BLaER1 treated with 17β-estradiol and CSF1 and Interleukin-3, amounts not matched to agents 10 nM and 100 nM (cell line): ENCODE results near the gene PTGIR.
A peak's percentile ranks its signal among the peaks of the same experiment; 100 is the strongest.

Experiments
- H3K27ac ChIP-seq, 11 experiments: shearing (Covaris generic); formaldehyde crosslinking; 2 replicates each; pipeline ENCODE4 v1.8.1; 2022
- H3K27me3 ChIP-seq, 11 experiments: shearing (Covaris generic); formaldehyde crosslinking; 2 replicates each; pipeline ENCODE4 v1.8.1; 2022
- H3K36me3 ChIP-seq, 11 experiments: shearing (Covaris generic); formaldehyde crosslinking; 2 replicates each; pipeline ENCODE4 v1.8.1; 2022
- H3K4me1 ChIP-seq, 10 experiments: shearing (Covaris generic); formaldehyde crosslinking; 2 replicates each; pipeline ENCODE4 v1.8.1; 2022
- H3K4me2 ChIP-seq, 11 experiments: shearing (Covaris generic); formaldehyde crosslinking; 2 replicates each; pipeline ENCODE4 v1.8.1; 2022
- H3K4me3 ChIP-seq, 10 experiments: shearing (Covaris generic); formaldehyde crosslinking; 2 replicates each; pipeline ENCODE4 v1.8.1; 2022
- H3K9ac ChIP-seq, 11 experiments: shearing (Covaris generic); formaldehyde crosslinking; 2 replicates each; pipeline ENCODE4 v1.8.1; 2022
- H3K9me3 ChIP-seq, 11 experiments: shearing (Covaris generic); formaldehyde crosslinking; replicated peaks in 1 of 11; 2 replicates each; pipeline ENCODE4 v1.8.1; 2022
- H4K20me1 ChIP-seq, 11 experiments: shearing (Covaris generic); formaldehyde crosslinking; 2 replicates each; pipeline ENCODE4 v1.8.1; 2022
- Cebpa-rat ChIP-seq, 11 experiments: shearing (Covaris generic); IDR thresholded peaks; 2 replicates each; pipeline ENCODE4 v1.8.1; 2022

The PTGIR gene

DNA sequence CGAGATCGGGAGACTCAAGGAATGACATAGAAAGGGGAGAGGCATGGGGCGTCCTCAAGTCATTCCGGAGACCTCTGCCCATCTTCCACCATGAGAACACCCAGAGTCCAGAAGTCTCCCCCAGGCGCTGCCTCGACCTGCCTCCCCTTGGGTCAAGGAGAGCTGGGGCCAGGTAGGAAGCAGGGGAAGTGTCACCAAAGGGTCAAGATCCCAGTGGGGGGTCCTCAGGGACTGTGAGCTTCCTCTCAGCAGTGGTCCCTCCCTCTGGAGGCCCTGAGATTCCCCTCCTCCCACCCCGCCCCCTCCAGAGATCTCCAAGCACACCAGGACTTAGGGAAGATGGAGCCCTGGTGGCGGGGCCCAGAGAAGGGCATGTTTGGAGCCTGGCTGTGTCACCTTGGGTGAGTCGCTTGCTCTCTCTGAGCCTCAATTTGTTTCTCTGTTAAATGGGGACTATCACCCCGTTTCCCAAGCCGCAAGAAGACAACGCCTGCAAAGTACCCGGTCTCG lies 35.2 kb upstream of the PTGIR start:
- H3K27me3 ChIP-seq = peaks cover 0 to 24% (median 0%) of the 10 kb centered on the region in 11 experiments; a peak in 5 of 22 replicates
- peak overlapping the region; percentile 56 to 74 (median 64) for H3K4me3 ChIP-seq
- H3K36me3 ChIP-seq = no peaks in the 10 kb centered on the region
- peak overlapping the region; percentile 96 to 100 (median 99) for H3K4me2 ChIP-seq
- no peaks in the 10 kb centered on the region for H3K9me3 ChIP-seq
- no peak for TF ChIP-seq Cebpa-rat (IDR thresholded peaks at IDR 0.05)
- peaks cover 0 to 12% (median 0%) of the 10 kb centered on the region in 11 experiments; a peak in 4 of 22 replicates for H4K20me1 ChIP-seq
- peak overlapping the region; percentile 62 to 82 (median 72); a peak in 19 of 22 replicates for H3K9ac ChIP-seq
- H3K4me1 ChIP-seq = peaks cover 22 to 38% (median 34%) of the 10 kb centered on the region in 10 experiments
- peak overlapping the region in 4 of 11 experiments; percentile 55 to 63 (median 59); a peak in 4 of 22 replicates for H3K27ac ChIP-seq

DNA sequence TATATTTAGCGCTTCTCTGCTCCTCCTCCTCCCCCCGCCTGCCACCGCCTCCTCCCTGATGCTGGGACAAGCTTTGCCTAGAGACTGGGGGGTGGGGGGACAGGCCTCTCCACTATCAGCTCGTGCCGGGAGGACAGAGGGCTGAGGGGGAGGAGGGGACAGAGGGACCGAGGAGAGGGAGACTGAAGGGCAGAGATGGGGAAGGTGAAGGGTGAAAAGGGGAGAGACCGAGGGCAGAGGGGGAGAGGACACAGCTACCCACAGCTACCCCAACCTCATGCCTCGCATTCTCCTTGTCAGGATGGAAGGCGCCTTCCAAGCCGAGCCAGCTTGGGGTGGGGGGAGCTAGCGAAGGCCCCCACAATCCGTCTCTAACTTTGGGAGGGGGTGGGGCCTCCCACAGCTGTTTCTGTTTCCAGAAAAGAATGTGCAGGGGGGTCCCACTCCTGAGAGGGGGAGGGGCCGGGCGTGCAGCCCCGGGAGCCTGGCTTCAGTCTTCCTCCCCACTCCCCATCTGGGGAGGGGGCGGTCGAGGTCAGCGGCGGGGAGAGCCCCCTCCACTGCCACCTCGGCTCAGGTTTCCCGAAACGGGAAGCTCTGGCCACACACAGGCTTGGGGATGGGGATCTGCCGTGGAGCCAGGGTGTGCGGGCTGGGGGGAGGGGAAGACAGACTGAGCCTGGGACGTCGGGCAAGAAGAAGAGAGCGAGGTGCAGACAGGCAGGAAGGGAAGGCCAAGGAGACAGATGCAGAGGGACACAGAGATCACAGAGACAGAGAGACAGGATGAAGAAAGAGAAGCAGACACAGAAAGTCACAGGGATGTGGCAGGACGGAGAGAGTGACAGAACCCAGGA lies 34.5 kb upstream of the PTGIR start:
- no peak overlapping the region for H3K27ac ChIP-seq

DNA sequence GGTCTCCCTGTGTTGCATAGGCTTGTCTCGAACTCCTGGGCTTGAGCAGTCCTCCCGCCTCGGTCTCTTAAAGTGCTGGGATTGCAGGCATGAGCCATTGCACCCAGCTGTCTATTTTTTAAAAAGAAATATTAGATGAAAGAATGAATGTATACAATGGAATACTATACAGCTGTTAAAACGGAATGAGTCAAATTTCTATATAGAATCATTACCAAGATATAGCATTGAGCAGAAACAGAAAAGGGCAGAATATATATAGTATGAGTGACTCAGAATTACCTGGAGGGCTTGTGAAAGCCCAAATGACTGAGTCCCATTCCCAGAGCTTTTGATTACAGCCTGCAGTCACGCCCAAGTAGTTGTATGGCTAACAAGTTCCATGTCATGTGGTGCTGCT lies 31.7 kb upstream of the PTGIR start:
- Histone ChIP-seq H3K4me3 (no peak overlapping the region), H4K20me1 (peaks cover 0 to 11% (median 0%) of the 10 kb centered on the region in 11 experiments; a peak in 4 of 22 replicates), H3K27me3 (peaks cover 0 to 24% (median 0%) of the 10 kb centered on the region in 11 experiments; a peak in 5 of 22 replicates), H3K36me3 (0 out of 22 replicates have a peak, but pooled peaks cover 0 to 4% (median 0%) of the 10 kb centered on the region in 11 experiments), H3K9ac (no peak overlapping the region), H3K27ac (no peak overlapping the region), H3K4me2 (no peak overlapping the region), H3K9me3 (no peaks in the 10 kb centered on the region), H3K4me1 (peaks cover 19 to 41% (median 33%) of the 10 kb centered on the region in 10 experiments)
- TF ChIP-seq Cebpa-rat (IDR thresholded peaks at IDR 0.05) = no peak

More for the DNA sequence above, 34.5 kb upstream of the PTGIR start:
- H3K36me3 ChIP-seq = no peaks in the 10 kb centered on the region
- peak overlapping the region; percentile 56 to 74 (median 64); a peak in 19 of 20 replicates for H3K4me3 ChIP-seq
- H3K9me3 ChIP-seq = no peaks in the 10 kb centered on the region
- H3K4me1 ChIP-seq = peaks cover 22 to 43% (median 39%) of the 10 kb centered on the region in 10 experiments
- H3K4me2 ChIP-seq = peak overlapping the region; percentile 96 to 100 (median 99)
- H3K27me3 ChIP-seq = peaks cover 0 to 24% (median 0%) of the 10 kb centered on the region in 11 experiments; a peak in 5 of 22 replicates
- H3K9ac ChIP-seq = peak overlapping the region in 10 of 11 experiments; percentile 3 to 82 (median 74); a peak in 13 of 22 replicates
- H4K20me1 ChIP-seq = peaks cover 0 to 12% (median 0%) of the 10 kb centered on the region in 11 experiments; a peak in 4 of 22 replicates
- no peak for TF ChIP-seq Cebpa-rat (IDR thresholded peaks at IDR 0.05)

DNA sequence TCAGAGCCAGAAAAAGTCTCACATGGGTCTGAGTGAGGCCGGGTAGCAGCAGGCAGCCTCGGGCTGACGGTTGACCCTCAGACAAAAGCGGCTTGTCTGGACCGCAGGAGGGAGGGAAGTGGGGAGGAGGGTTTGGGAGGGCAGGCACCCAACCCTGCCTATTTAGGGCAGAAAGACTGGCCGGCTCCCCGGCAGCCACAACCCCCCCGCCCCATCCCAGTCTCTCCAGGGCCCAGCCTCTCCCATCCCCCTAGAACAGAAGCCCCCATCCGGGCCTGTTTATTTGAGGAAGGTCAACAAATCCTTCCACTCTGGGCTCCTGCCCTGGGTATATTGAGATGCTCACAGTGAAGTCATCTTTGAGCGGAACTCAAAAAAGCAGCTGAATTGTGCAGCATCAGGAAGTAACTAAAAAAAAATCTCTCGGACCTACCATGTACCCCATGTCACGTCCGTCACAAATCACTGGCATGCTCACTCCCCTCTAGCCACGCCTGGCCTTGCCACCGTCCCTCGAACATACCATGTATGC lies 29.8 kb upstream of the PTGIR start:
- peaks cover 7 to 28% (median 20%) of the 10 kb centered on the region in 10 experiments; a peak in 19 of 20 replicates for H3K4me1 ChIP-seq
- H3K9me3 ChIP-seq = no peaks in the 10 kb centered on the region
- 0 out of 22 replicates have a peak, but pooled peaks cover 0 to under 1% (median 0%) of the 10 kb centered on the region in 11 experiments for H4K20me1 ChIP-seq
- H3K9ac ChIP-seq = no peak overlapping the region
- no peak overlapping the region for H3K27ac ChIP-seq
- TF ChIP-seq Cebpa-rat (IDR thresholded peaks at IDR 0.05) = no peak
- H3K4me3 ChIP-seq = no peak overlapping the region
- H3K4me2 ChIP-seq = peak overlapping the region in 4 of 11 experiments; percentile 7 to 29 (median 18); a peak in 2 of 22 replicates
- peaks cover 0 to 13% (median 0%) of the 10 kb centered on the region in 11 experiments; a peak in 2 of 22 replicates for H3K27me3 ChIP-seq
- H3K36me3 ChIP-seq = 0 out of 22 replicates have a peak, but pooled peaks cover 0 to 4% (median 0%) of the 10 kb centered on the region in 11 experiments

DNA sequence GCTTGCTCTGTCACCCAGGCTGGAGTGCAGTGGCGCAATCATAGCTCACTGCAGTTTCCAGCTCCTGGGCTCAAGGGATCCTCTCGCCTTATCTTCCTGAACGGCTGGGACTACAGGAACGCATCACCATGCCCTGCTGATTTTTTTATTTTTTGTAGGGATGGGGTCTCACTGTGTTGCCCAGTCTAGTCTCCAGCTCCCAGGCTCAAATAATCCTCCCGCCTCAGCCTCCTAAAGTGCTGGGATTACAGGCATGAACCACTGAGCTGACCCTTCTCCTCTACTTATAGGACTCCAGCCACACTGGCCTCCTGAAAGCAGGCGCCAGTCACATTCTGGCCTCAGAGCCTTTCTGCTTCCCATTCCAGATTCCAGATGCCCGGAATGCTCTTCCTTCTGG lies 25.6 kb upstream of the PTGIR start:
- Histone ChIP-seq H3K27ac (no peak overlapping the region), H3K9me3 (peaks cover 18 to 38% (median 30%) of the 10 kb centered on the region in 11 experiments), H3K4me3 (no peak overlapping the region), H4K20me1 (no peaks in the 10 kb centered on the region), H3K9ac (no peak overlapping the region), H3K4me1 (peaks cover 0 to 17% (median 10%) of the 10 kb centered on the region in 10 experiments; a peak in 13 of 20 replicates), H3K27me3 (no peaks in the 10 kb centered on the region), H3K36me3 (peaks cover 0 to 17% (median 0%) of the 10 kb centered on the region in 11 experiments; a peak in 7 of 22 replicates), H3K4me2 (no peak overlapping the region)
- no peak for TF ChIP-seq Cebpa-rat (IDR thresholded peaks at IDR 0.05)

DNA sequence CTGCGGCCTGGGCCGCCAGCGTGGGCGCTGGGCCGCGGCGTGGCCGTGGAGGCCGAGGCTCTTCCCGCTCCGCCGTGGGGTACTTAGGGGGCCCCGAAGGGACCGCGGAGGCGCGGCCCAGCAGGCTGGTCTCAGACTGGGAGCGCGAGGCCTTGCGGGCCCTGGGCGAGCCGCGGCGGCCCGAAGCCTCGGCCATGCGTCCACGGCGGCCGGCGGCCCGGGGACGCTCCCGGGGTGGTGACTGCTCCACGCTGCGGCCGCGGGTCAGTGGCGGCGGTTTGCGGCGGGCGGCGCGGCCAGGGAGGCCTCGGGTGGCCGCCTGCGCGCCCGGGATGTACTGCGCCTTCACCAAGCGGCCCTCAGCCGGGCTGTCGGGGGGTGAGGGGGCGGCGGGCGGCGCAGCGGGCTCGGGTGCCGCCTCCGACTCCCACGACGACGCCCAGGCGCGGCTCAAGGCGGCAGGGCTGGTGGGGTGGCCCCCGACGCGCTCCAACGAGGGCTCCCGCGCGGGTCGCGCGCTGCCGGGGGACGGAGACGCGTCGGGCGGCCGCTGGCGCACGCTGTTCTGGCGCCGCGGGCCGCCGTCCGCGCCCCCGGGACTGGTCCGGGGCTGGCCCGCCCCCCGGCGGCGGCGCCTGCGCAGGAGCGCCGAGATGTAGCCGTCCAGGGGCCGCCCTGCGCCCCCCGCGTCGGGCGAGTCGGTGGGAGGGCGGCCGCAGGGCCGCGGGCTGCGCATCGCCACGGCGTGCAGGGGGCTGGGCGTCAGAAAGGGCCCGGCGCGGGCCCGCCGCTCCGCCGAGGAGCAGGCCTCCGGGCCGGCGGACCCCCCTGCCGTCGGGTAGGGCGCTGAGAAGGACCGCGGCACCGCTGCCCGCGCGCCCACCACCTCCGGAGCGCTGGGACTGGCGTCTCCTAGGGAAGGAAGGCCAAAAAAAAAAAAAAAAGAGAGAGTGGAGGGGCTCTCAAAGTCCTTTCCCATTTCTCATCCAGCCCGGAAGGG lies 24.4 kb upstream of the PTGIR start:
- Histone ChIP-seq H3K36me3 (peaks cover 0 to 17% (median 0%) of the 10 kb centered on the region in 11 experiments; a peak in 7 of 22 replicates), H3K9ac (no peak overlapping the region), H3K9me3 (peaks cover 18 to 38% (median 30%) of the 10 kb centered on the region in 11 experiments), H4K20me1 (no peaks in the 10 kb centered on the region), H3K4me2 (no peak overlapping the region), H3K4me1 (peaks cover 0 to 14% (median 0%) of the 10 kb centered on the region in 10 experiments; a peak in 5 of 20 replicates), H3K4me3 (no peak overlapping the region), H3K27ac (no peak overlapping the region), H3K27me3 (no peaks in the 10 kb centered on the region)
- no peak for TF ChIP-seq Cebpa-rat (IDR thresholded peaks at IDR 0.05)

DNA sequence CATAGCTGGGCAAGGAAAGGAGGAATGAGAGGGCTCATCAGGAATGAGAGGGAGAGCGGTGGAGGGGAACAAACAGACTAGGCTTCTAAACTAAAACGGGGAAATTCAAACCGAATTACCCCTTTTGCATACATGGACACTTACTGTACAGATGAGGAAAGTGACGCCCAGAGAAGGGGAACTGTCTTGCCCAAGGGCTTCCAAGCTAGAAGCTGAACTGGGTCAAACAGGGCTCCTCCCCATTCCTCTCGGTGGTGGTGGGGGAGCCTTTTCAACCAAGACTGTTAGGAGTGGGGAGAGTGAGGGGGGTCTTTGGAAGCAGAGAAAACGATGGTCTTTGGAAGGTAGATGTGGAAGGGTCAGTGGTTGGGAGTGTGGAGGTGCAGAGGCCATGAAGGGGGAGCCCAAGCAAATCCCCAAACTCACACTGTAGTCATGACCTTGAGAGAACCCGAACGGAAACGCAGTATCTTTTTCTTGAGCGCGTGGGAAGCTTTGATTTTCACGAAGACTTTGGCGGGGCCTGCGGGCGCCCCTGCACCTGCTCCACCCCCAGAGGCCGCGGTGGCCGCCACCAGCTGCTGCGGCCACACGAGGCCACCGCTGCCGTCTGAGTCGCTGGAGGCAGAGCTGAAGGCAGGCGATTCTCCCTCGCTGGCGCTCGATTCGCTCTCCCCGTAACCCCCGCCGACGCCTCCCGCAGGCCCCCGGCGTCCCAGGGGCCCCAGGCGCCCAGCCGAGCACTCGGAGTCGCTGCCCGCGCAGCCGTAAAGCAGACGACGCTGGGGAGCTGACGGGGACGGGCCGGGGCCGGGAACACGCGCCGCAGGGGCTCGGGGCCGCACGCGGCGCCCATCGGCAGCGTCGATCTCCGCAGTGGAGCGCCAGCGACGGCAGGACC lies 23.4 kb upstream of the PTGIR start:
- H3K4me1 ChIP-seq = peaks cover 0 to 14% (median 0%) of the 10 kb centered on the region in 10 experiments; a peak in 1 of 20 replicates
- no peak overlapping the region for H3K9ac ChIP-seq
- peaks cover 0 to 17% (median 0%) of the 10 kb centered on the region in 11 experiments; a peak in 7 of 22 replicates for H3K36me3 ChIP-seq
- no peak overlapping the region for H3K4me3 ChIP-seq
- peaks cover 18 to 38% (median 30%) of the 10 kb centered on the region in 11 experiments for H3K9me3 ChIP-seq
- TF ChIP-seq Cebpa-rat (IDR thresholded peaks at IDR 0.05) = no peak
- no peaks in the 10 kb centered on the region for H3K27me3 ChIP-seq
- H3K4me2 ChIP-seq = peak overlapping the region in 2 of 11 experiments; percentile 32 to 64; a peak in 3 of 22 replicates
- H4K20me1 ChIP-seq = no peaks in the 10 kb centered on the region
- H3K27ac ChIP-seq = no peak overlapping the region
